PC-9 (cell line): ENCODE results near the gene PDE4B.

Experiments
- CTCF ChIP-seq: fragments of 200-600 bp; sonication (generic); conservative IDR thresholded peaks from 2 replicates; pipeline ENCODE4 v1.6.1; 2017; ENCODE audit warnings: mixed run types, antibody characterized with exemption, mild to moderate bottlenecking, moderate library complexity
- EZH2 ChIP-seq: fragments of 200-600 bp; sonication (generic); IDR thresholded peaks from 2 replicates; pipeline ENCODE4 v1.8.0; 2017; ENCODE audit warnings: antibody characterized with exemption, low read depth

GRCh38 chr1:65986146-65986545, 193.5 kb downstream of the PDE4B start:
- TF ChIP-seq EZH2 (no peak), CTCF (no peak)
